ENCODE results near the gene NUMB.

The NUMB gene

DNA sequence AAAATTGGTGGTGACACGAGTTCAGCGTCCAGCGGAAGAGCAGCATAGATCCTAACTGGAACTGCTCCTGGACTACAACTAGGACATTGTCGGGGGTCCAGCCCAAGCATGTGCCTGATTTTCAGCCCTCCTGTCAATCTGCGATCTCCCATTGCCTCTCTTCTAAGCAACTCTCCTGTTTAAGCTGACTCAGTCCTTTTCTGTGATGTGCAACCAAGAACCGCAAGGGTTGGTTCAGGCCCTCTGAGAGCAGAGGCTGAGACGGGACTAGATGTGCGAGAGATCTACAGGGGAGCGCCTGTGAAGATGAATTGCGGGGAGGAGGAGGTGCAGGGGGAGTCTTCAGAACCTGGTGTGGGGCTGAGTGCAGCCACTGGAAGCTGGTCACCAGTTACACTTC lies 224.8 kb downstream of the NUMB start:
- TF ChIP-seq GATA2 (IDR thresholded peaks at IDR 0.05; ENCODE audit: low read depth, low read length) (no peak), GATA3 (IDR thresholded peaks at IDR 0.05; ENCODE audit: low read depth, low read length) (no peak)

DNA sequence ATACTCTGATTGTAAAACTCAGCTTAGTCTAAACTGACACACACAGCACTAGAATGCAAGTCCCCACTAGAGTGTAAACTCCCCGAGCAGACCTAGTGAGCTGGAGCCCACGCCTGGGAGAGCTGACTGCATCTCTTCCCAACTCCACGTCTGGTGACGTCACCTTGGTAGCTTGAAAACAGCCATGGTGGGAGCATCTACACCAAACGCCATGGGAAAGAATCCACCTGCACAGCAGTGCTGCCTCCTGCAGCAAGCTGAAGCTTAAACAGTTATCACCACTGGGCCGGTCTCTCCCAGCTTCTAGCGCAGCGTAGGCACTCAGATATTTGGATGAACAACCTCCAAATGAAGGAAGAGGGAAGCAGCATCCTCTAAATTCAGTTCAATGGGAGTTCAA lies 225.4 kb downstream of the NUMB start:
- no peak for TF ChIP-seq GATA3 (IDR thresholded peaks at IDR 0.05; ENCODE audit: low read depth, low read length)

DNA sequence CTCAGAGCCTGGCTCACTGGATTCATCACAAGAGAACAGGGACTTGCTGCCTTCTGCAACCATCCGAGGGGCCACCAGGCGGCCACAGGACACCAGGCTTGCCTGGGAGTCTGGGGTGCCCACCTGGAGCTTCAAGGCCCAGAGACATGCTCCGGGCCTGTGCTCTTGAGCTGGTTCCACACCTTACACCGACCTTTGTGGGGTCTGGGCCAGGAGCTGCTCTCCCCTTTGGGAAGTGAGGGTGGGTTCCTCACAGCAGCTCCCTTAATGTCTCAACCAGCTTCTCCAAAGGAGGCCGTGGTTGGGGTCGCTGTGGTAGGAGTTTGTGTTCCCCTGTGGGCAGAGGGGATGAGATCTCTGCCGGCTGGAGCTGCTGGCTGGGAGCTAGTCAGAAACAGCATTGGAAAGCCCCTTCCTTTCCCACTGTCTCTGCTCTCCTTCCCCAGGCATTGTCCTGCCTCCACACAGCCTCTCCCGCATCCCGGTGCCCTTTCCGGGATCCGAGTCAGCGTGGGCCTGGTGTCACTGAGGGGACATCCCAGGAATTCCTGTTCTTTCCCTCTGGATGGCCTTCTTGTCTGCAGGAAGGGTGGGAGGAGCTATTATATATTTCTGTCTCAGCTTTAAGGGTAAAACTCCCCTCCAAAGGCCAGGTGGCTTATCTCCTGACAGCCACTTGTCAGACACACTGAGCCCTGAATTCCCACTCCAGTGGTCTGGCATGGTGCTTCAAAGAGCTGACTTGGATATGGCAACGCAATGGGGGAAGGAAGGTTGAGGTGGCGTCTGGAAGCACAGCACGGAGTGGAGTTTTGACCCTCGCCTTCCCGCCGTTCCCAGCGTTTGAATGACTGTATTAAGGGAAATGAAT lies 226.1 kb downstream of the NUMB start:
- TF ChIP-seq GATA3 (IDR thresholded peaks at IDR 0.05; ENCODE audit: low read depth, low read length) (no peak), GATA2 (IDR thresholded peaks at IDR 0.05; ENCODE audit: low read depth, low read length) (no peak)

DNA sequence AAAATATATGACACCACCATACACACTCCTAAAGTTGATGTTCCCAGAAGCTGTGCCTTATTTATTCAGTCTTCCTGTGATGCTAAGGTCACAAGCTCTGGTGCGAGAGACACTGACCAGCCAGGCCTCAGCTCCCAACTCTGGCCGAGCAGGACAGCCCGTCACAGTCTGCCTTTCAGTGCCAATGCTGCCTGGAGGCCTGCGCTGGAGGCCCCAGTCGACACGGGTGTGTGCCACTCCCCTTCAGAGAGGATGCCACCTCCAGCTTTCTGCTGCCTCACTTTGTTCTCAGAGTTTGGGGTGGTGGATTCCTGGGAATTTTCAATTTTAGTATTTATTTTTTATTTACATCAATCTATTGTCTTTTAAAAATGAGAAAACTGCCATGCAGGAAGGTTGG lies 228.3 kb downstream of the NUMB start:
- TF ChIP-seq GATA2 (IDR thresholded peaks at IDR 0.05; ENCODE audit: low read depth, low read length) (no peak), GATA3 (IDR thresholded peaks at IDR 0.05; ENCODE audit: low read depth, low read length) (no peak)

DNA sequence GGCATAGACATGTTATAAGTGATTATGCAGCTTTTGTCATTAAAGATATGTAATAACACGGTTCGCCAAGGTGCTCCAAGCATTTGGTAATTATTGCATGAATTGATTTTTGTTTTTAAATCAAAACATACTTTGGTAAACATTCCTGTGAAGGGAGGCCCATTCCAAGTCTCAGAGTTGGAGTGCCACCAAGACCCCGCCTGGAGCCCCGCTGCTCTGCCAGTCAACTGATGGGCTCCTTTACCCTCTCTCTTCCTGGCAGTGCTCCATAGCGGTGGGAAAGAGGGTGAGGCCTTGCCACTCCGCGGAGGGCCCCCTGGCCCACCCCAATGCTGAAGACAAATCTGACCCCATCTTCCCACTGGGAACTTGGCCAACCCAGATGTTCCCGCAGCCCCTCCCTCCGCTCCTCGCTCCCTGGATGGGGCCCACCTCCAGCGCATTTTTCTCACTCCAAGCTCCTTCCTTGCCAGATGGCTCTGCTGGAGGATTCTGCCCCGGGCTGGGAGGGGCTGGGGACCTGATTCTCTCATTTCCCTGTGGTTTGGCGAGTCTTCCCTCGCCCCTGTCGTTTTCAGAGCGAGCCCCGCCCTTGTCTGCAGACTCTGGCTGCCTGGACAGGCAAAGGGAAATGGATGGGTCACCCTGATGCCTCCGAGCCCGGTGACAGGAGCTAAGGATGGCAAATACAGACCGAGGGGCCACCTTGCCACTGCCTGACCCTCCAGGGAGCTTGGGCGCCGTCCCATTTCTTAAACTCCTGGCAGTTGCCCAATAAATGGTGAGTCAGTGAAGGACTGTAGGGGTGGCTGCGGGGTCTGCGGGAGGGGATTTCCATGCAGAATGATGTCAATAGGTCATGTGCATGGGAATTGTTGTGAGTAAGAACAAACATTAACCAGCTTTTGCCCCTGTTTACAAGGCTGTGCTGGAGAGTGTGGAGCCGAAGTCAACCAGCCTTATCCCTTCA lies 230.2 kb downstream of the NUMB start:
- TF ChIP-seq GATA3 (IDR thresholded peaks at IDR 0.05; ENCODE audit: low read depth, low read length) (no peak), GATA2 (IDR thresholded peaks at IDR 0.05; ENCODE audit: low read depth, low read length) (no peak)

DNA sequence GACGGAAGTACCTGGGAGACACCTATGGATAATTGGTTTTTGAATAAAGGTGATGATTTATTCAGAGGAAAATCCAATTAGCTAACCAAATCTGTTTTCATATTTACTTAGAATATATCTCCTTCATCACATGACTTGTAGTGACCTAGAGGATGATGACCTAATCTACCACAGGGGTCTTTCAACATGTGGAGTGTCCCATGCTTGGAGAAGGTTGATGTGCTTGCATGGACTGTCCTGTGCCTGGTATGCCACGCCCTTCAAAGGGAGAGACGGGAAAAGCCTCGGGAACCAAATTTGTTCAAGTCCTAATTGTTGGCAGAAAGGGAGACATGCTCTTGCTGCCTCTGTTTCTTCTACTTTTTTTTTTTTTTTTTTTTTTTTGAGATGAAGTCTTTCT lies 232.8 kb downstream of the NUMB start:
- TF ChIP-seq GATA2 (IDR thresholded peaks at IDR 0.05; ENCODE audit: low read depth, low read length), result no peak
- TF ChIP-seq GATA3 (IDR thresholded peaks at IDR 0.05; ENCODE audit: low read depth, low read length), result no peak
